Measurements from ENCODE around the gene EFCAB8.
"Not testable (repeated sequence)": the region's sequence is repeated elsewhere in the genome, so short reads cannot be mapped to it uniquely, and the experiment has no call there.

The EFCAB8 gene

GRCh38 chr20:32941155-32941885, 82.6 kb downstream of the EFCAB8 start:
- TF ChIP-seq CTCF (conservative IDR thresholded peaks at IDR 0.05; ENCODE audit: control insufficient read depth, insufficient read depth, low read depth, low read length) = no peak

GRCh38 chr20:32943490-32944052, 84.8 kb downstream of the EFCAB8 start:
- TF ChIP-seq CTCF (conservative IDR thresholded peaks at IDR 0.05; ENCODE audit: control insufficient read depth, insufficient read depth, low read depth, low read length) = no peak
- H3K4me3 ChIP-seq (ENCODE audit: control insufficient read depth, low read depth, low read length) = no peak overlapping the region
- DNase-seq (ENCODE audit: low read depth) = no peak

More at GRCh38 chr20:32941155-32941885, 82.6 kb downstream of the EFCAB8 start:
- H3K4me3 ChIP-seq (ENCODE audit: control insufficient read depth, low read depth, low read length) = no peak overlapping the region
- peak; percentile 7 for DNase-seq (ENCODE audit: low read depth)

GRCh38 chr20:32945710-32946221, 87.0 kb downstream of the EFCAB8 start:
- TF ChIP-seq CTCF (conservative IDR thresholded peaks at IDR 0.05; ENCODE audit: control insufficient read depth, insufficient read depth, low read depth, low read length) = peak; percentile 53
- DNase-seq (ENCODE audit: low read depth) = peak; percentile 21
- no peak overlapping the region for H3K4me3 ChIP-seq (ENCODE audit: control insufficient read depth, low read depth, low read length)

GRCh38 chr20:32946629-32947028, 87.9 kb downstream of the EFCAB8 start:
- no peak for DNase-seq (ENCODE audit: low read depth)
- TF ChIP-seq CTCF (conservative IDR thresholded peaks at IDR 0.05; ENCODE audit: control insufficient read depth, insufficient read depth, low read depth, low read length) = no peak
- H3K4me3 ChIP-seq (ENCODE audit: control insufficient read depth, low read depth, low read length) = no peak overlapping the region

- not testable (repeated sequence) for H3K4me3 ChIP-seq (ENCODE audit: control insufficient read depth, low read depth, low read length); DNase-seq (ENCODE audit: low read depth)
Measured at GRCh38 chr20:32950539-32950938, 91.8 kb downstream of the EFCAB8 start.

- DNase-seq (ENCODE audit: low read depth) = no peak
- TF ChIP-seq CTCF (conservative IDR thresholded peaks at IDR 0.05; ENCODE audit: control insufficient read depth, insufficient read depth, low read depth, low read length) = no peak
- no peak overlapping the region for H3K4me3 ChIP-seq (ENCODE audit: control insufficient read depth, low read depth, low read length)
Measured at GRCh38 chr20:32957459-32957858, 98.7 kb downstream of the EFCAB8 start.

- TF ChIP-seq CTCF (conservative IDR thresholded peaks at IDR 0.05; ENCODE audit: control insufficient read depth, insufficient read depth, low read depth, low read length) = no peak
- DNase-seq (ENCODE audit: low read depth) = no peak
- no peak overlapping the region for H3K4me3 ChIP-seq (ENCODE audit: control insufficient read depth, low read depth, low read length)
Measured at GRCh38 chr20:32958574-32958973, 99.9 kb downstream of the EFCAB8 start.

All from fibroblast of mammary gland (primary cell).